ENCODE measurements around the gene SMG9.

GRCh38 chr19:43763473-43763939 is 8.7 kb upstream of the SMG9 start:
- no peak for TF ChIP-seq CTCF (IDR thresholded peaks at IDR 0.05; ENCODE audit: low read depth, low read length, poor library complexity, severe bottlenecking)
- no peak for TF ChIP-seq EZH2phosphoT487 (IDR thresholded peaks at IDR 0.05; ENCODE audit: borderline replicate concordance, low read length)
